Retinal pigment epithelial cell (primary cell): ENCODE data around the gene PTPRK.

ENCODE experiments used
- DNase-seq: peaks from one replicate; pipeline ENCODE4 v3.0.0-alpha.2; 2010; ENCODE audit warnings: low read depth
- H3K4me3 ChIP-seq: 2 replicates; pipeline ENCODE4 v1.5.1; 2011; ENCODE audit warnings: mild to moderate bottlenecking, low read length, control low read depth, moderate library complexity
- CTCF ChIP-seq: conservative IDR thresholded peaks from 2 replicates; pipeline ENCODE4 v1.5.1; 2011; ENCODE audit warnings: low read depth, low read length, control low read depth, inconsistent platforms

Gene PTPRK

GRCh38 chr6:128067446-128068118, 452.8 kb downstream of the PTPRK start:
- no peak for TF ChIP-seq CTCF
- DNase-seq, result no peak
- H3K4me3 ChIP-seq, result no peak overlapping the region

GRCh38 chr6:128065072-128065471, 455.3 kb downstream of the PTPRK start:
- H3K4me3 ChIP-seq, result no peak overlapping the region
- no peak for TF ChIP-seq CTCF
- no peak for DNase-seq

DNA sequence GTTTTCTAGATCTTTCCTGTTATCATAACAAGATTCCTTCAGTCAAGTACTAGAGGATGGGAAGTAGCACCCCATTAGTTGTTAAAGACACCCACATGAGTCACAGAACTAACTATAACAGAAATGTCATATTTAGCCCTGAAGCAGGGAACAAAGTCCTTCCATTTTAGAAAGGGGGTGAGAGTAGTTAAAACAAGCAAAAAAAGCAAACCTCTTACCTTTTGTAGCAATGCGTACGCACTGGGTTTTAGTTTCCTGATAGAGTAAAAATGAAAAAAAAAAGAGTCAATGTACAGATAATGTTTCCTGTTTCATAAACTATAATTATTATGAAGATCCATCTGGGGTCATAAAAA, 455.9 kb downstream of the PTPRK start:
- TF ChIP-seq CTCF, result no peak
- DNase-seq, result no peak
- H3K4me3 ChIP-seq, result no peak overlapping the region

GRCh38 chr6:128063850-128064539, 456.4 kb downstream of the PTPRK start:
- no peak for DNase-seq
- H3K4me3 ChIP-seq, result no peak overlapping the region
- no peak for TF ChIP-seq CTCF

GRCh38 chr6:128062882-128063603, 457.4 kb downstream of the PTPRK start:
- DNase-seq, result no peak
- no peak overlapping the region for H3K4me3 ChIP-seq
- TF ChIP-seq CTCF, result no peak

DNA sequence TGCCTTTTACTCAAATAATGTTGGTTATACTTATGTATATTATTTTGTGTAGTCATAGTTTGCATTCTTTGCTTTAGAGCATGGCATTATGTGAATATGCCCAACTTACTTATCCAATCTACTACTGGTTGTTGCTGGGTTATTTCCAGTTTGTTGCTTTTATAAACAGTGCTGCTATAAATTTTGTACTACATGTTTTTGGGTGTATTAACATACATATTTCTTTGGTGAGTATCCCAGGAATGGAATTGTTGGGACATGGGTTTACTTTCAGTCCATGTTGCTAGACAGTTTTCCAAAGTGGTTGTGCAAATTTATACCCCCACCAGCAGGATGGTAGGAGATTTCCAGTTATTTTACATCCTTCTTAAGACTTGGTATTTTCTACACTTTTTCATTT, 462.5 kb downstream of the PTPRK start:
- no peak for TF ChIP-seq CTCF
- no peak for DNase-seq

More for the DNA sequence above, 462.5 kb downstream of the PTPRK start:
- no peak overlapping the region for H3K4me3 ChIP-seq
